AG10803 (cell line): Measurements from ENCODE around the gene ZFYVE19.
"Not testable (repeated sequence)": the region's sequence is repeated elsewhere in the genome, so short reads cannot be mapped to it uniquely, and the experiment has no call there.

Source experiments
- DNase-seq: peaks from one replicate; pipeline ENCODE4 v3.0.0; 2010; ENCODE audit warnings: low read depth
- H3K4me3 ChIP-seq: 2 replicates; pipeline ENCODE4 v1.5.1; 2011; ENCODE audit warnings: mild to moderate bottlenecking, low read length, control low read depth
- TF ChIP-seq, protein P1 (sequence below): conservative IDR thresholded peaks from 2 replicates; pipeline ENCODE4 v1.5.1; 2011; ENCODE audit warnings: mild to moderate bottlenecking, low read length, control low read depth, inconsistent platforms

The ZFYVE19 gene

DNA sequence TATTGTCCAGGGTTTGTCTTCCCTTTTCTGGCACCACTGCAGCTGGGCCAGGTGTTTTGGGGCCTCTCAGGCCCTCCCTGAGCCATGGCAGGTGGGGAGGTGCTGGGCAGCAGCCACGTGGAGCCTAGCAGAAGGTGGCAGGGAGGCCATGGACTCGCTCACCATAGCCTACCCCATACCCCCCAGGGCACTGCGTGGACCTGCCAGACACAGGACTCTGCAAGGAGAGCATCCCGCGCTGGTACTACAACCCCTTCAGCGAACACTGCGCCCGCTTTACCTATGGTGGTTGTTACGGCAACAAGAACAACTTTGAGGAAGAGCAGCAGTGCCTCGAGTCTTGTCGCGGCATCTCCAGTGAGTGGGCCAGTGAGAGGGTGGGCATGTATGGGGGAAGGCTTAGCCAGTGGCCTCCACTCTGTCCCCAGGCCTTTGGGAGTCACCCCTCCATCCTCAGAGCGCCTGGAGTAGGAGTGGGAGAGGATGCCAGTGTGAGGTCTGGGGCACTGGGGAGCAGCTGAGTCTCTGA is 48.9 kb downstream of the ZFYVE19 start:
- TF ChIP-seq, protein P1, sequence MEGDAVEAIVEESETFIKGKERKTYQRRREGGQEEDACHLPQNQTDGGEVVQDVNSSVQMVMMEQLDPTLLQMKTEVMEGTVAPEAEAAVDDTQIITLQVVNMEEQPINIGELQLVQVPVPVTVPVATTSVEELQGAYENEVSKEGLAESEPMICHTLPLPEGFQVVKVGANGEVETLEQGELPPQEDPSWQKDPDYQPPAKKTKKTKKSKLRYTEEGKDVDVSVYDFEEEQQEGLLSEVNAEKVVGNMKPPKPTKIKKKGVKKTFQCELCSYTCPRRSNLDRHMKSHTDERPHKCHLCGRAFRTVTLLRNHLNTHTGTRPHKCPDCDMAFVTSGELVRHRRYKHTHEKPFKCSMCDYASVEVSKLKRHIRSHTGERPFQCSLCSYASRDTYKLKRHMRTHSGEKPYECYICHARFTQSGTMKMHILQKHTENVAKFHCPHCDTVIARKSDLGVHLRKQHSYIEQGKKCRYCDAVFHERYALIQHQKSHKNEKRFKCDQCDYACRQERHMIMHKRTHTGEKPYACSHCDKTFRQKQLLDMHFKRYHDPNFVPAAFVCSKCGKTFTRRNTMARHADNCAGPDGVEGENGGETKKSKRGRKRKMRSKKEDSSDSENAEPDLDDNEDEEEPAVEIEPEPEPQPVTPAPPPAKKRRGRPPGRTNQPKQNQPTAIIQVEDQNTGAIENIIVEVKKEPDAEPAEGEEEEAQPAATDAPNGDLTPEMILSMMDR, result no peak
- DNase-seq, result no peak
- H3K4me3 ChIP-seq, result no peak overlapping the region

DNA sequence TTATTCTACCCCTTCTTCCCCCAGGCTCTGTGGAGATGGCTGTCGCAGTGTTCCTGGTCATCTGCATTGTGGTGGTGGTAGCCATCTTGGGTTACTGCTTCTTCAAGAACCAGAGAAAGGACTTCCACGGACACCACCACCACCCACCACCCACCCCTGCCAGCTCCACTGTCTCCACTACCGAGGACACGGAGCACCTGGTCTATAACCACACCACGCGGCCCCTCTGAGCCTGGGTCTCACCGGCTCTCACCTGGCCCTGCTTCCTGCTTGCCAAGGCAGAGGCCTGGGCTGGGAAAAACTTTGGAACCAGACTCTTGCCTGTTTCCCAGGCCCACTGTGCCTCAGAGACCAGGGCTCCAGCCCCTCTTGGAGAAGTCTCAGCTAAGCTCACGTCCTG is 49.9 kb downstream of the ZFYVE19 start:
- TF ChIP-seq, protein P1, result no peak
- no peak for DNase-seq
- no peak overlapping the region for H3K4me3 ChIP-seq

DNA sequence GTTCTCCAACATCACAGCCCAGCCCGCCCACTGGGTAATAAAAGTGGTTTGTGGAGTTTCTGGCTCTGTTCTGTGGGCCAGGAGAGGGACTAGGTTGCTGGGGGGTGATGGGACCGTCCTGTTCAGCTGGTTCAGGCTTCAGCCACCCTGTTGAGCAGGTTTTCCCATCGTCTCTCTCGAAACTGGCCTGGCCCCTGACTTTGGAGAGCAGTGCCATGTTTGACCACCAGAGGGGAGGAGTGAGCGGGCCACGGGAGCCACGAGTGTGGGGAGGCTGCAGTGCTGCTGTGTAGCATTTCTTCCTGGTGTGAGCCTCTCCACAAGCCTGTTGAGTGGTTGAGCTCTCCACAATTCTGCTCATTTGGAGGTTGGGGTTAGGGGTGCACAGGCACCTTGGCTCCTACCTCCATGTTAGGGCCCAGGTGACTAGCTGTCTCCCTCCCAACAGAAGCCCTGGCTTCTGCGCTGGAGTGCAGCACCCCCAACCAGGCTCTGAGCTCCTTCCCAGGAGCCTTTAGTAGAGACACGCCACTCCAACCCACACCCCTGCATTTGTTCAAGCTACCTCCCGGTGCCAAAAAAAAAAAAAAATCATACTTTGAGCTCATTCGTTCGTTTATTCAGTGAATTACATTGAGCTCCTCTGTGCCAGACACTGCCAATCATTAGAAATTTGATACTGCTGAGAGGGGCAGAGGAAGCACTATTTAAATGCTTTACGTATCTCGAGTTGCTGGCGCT is 50.9 kb downstream of the ZFYVE19 start:
- H3K4me3 ChIP-seq, result no peak overlapping the region
- peak; percentile 44 for DNase-seq
- TF ChIP-seq, protein P1, result peak; percentile 98

DNA sequence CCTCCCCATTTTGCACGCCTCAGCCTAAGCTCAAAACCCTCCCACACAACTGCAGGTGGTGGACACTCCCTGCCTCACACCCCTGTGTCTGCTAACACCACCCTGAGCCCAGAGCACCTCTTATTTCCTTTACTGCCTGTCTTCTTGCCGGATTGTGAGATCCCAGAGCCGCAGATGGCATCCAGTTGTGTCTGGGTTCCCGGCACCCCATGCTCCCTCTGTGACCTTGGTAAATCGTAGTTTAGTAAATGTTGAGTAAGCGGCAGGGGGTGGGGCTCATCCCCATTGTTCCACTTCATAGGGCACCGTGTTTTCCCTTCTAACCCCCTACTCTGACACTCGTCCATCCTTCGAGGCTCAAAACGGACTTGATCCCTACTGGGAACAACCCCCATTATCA is 51.8 kb downstream of the ZFYVE19 start:
- DNase-seq, result no peak
- no peak overlapping the region for H3K4me3 ChIP-seq
- TF ChIP-seq, protein P1, result no peak

DNA sequence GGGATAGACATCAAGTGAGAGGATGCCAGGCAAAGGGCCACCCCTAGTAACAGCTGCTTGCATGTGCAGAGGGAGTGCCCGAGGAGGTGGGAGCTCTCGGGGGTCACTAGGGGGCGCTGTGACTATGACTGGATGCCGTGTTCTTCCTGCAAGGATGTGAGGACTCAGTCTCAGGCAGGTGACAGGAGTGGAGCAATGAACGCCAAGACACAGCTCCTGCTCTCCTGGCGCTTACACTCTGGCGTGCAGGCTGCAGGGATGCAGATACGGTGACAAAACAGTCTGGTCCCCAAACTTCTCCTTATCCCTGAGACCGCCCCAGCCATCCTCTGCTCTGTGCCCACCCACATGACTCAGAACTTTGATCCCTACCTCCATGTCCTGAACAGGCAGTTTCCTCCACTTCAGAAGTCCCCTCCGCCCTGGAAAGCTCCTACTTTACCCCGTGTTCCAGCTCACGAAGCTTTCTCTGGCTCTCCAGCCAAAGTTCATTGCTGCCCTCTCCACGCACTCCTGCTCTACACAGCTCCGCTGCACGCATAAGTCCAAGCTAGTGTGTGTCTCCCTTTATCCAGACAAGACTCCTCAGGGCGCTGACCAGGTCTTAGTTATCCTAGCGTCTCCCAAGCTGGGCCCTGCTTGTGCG is 52.4 kb downstream of the ZFYVE19 start:
- DNase-seq, result peak; percentile 60
- TF ChIP-seq, protein P1, result peak; percentile 81
- no peak overlapping the region for H3K4me3 ChIP-seq

DNA sequence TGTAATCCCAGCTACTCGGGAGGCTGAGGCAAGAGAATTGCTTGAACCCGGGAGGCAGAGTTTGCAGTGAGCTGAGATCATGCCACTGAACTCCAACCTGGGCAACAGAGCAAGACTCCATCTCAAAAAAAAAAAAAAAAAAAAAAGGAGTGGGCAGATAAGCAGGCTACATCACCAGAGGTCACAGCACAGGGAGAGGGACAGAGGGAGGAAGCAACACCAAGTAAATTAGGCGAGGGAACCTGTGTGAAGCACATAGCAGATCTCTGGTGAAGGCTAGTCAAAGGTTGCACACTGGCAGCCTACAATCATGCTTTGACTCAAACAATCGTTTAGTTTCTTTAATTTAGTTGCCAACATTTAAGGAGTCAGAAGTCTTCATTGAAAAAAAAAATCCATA is 54.3 kb downstream of the ZFYVE19 start:
- not testable (repeated sequence) for DNase-seq, H3K4me3 ChIP-seq

DNA sequence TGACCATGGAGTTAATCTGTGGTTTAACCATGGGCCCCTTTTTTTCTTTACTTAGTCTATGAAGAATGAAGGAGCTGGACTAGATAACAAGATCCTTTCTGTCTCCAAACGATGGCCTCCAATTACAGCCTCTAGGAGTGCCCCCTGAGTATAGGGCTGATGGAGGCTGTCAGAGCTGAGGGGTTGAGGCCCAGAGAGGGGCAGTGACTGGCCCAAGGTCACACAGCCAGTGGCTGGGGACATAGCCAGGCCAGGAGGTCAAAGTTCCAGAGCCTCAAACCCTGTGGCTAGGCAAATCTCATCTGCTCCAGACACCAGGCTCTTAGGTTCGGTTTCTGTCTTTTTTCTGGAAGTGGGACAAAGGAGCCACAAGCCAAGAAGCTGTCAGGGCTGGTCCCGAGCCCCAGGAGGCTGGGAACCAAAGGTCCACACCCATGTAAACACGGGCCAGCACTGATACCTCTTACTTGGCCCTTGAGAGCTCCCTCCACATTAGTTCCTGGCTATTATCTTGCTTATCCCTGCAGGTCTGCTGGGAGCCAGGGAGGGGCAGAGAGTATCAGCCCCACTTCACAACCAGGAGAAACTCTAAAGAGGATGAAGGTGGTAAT is 56.9 kb downstream of the ZFYVE19 start:
- DNase-seq, result no peak
- H3K4me3 ChIP-seq, result no peak overlapping the region
- TF ChIP-seq, protein P1, result no peak
